H1 (cell line): Measurements from ENCODE around the gene MIPOL1. TPM values are rescaled to one million over a fixed set of nuclear protein-coding genes. Genes with fewer than 3 reads are reported as not detected.

Experiments used
- CTCF ChIA-PET: fragments of 300-600 bp; sonication (Branson Sonifier 250); formaldehyde crosslinking; loops from one replicate; lab custom pipeline; 2021; ENCODE audit not compliant: partially characterized antibody; lab: Charles Lee
- POLR2A ChIA-PET: fragments of 300-600 bp; sonication (Branson Sonifier 250); formaldehyde crosslinking; loops from one replicate; lab custom pipeline; 2021; ENCODE audit warnings: inconsistent platforms; ENCODE audit not compliant: partially characterized antibody; lab: Charles Lee
- DNase-seq, 2 experiments: peaks; one replicate each; pipeline versions ENCODE4 v3.0.0 to v3.0.0-alpha.2; 2010 to 2022; ENCODE audit warnings: low spot score in 2 of 2, low read depth in 1 of 2, mixed read lengths in 1 of 2
- FAIRE-seq: peaks from 2 replicates; lab custom pipeline; 2011; peaks lifted over from hg19 to GRCh38; lab: Jason Lieb, UNC
- H2AFZ ChIP-seq: 2 replicates; pipeline ENCODE4 v1.8.1; 2012; ENCODE audit warnings: low read length, inconsistent platforms
- H2AK5ac ChIP-seq: 2 replicates; pipeline ENCODE4 v1.6.1; 2013; ENCODE audit warnings: low read depth, low read length
- H2BK120ac ChIP-seq: replicated peaks from 2 replicates; pipeline ENCODE3; 2013; ENCODE audit warnings: low read depth, low read length, inconsistent platforms
- H2BK12ac ChIP-seq: 2 replicates; pipeline ENCODE4 v1.6.1; 2013; ENCODE audit warnings: low read depth, low read length
- H2BK15ac ChIP-seq: 2 replicates; pipeline ENCODE4 v1.6.1; 2013; ENCODE audit warnings: low read length
- H2BK20ac ChIP-seq: 2 replicates; pipeline ENCODE4 v1.6.1; 2013; ENCODE audit warnings: low read length
- H2BK5ac ChIP-seq: 2 replicates; pipeline ENCODE4 v1.6.1; 2013; ENCODE audit warnings: low read depth, low read length
- H3K14ac ChIP-seq: 2 replicates; pipeline ENCODE4 v1.6.1; 2013; ENCODE audit warnings: inconsistent platforms; ENCODE audit not compliant: insufficient read length
- H3K18ac ChIP-seq: 2 replicates; pipeline ENCODE4 v1.6.1; 2013; ENCODE audit warnings: low read length; ENCODE audit errors: extremely low read depth
- H3K23ac ChIP-seq: 2 replicates; pipeline ENCODE4 v1.6.1; 2013; ENCODE audit warnings: inconsistent platforms; ENCODE audit not compliant: insufficient read length
- H3K23me2 ChIP-seq: 2 replicates; pipeline ENCODE4 v1.6.1; 2013; ENCODE audit warnings: low read depth, low read length
- H3K27ac ChIP-seq: 2 replicates; pipeline ENCODE4 v1.6.1; 2011; ENCODE audit warnings: low read depth, low read length, inconsistent platforms
- H3K27me3 ChIP-seq, 4 experiments: replicated peaks in 1 of 4; 1 replicate in 1 of 4; 2 replicates in 3 of 4; pipeline versions ENCODE4 v1.6.1 to v1.8.1; 2011 to 2013; ENCODE audit warnings: low read length in 3 of 4, mild to moderate bottlenecking in 3 of 4, inconsistent platforms in 2 of 4, mixed read lengths in 2 of 4, moderate library complexity in 1 of 4; ENCODE audit not compliant: control insufficient read depth in 3 of 4, insufficient read depth in 3 of 4; ENCODE audit errors: extremely low read depth in 1 of 4
- H3K36me3 ChIP-seq, 4 experiments: 2 replicates each; pipeline versions ENCODE4 v1.6.1 to v1.8.1; 2011 to 2013; ENCODE audit warnings: mild to moderate bottlenecking in 4 of 4, low read length in 3 of 4, moderate library complexity in 2 of 4, control low read depth in 1 of 4, inconsistent platforms in 1 of 4; ENCODE audit not compliant: insufficient read depth in 4 of 4, control insufficient read depth in 2 of 4
- H3K4ac ChIP-seq: replicated peaks from 2 replicates; pipeline ENCODE3; 2013; ENCODE audit warnings: low read length, low read depth, mixed read lengths, inconsistent platforms; ENCODE audit not compliant: insufficient read length
- H3K4me1 ChIP-seq, 4 experiments: replicated peaks in 1 of 4; 1 replicate in 1 of 4; 2 replicates in 3 of 4; pipeline versions ENCODE4 v1.6.1 to v1.8.1; 2011 to 2013; ENCODE audit warnings: low read length in 3 of 4, inconsistent platforms in 2 of 4, mixed read lengths in 1 of 4; ENCODE audit not compliant: insufficient read depth in 4 of 4, control insufficient read depth in 3 of 4
- H3K4me2 ChIP-seq, 2 experiments: 2 replicates each; pipeline versions ENCODE4 v1.6.1 to v1.8.1; 2011 to 2013; ENCODE audit warnings: low read depth in 2 of 2, low read length in 2 of 2, control low read depth in 1 of 2, inconsistent platforms in 1 of 2, mild to moderate bottlenecking in 1 of 2; ENCODE audit not compliant: insufficient read depth in 1 of 2
- H3K4me3 ChIP-seq, 4 experiments: fragments of 200-600, 300-600 bp in 1 of 4; sonication (generic), shearing (Covaris generic), sonication (Bioruptor Twin) in 1 of 4; 2 replicates each; pipeline versions ENCODE4 v1.5.1 to v1.8.1; 2011 to 2016; ENCODE audit warnings: low read length in 4 of 4, low read depth in 3 of 4, control low read depth in 2 of 4, inconsistent platforms in 2 of 4, mild to moderate bottlenecking in 2 of 4, mixed read lengths in 1 of 4, moderate library complexity in 1 of 4; ENCODE audit not compliant: insufficient read depth in 2 of 4; ENCODE audit errors: extremely low read depth in 1 of 4
- H3K56ac ChIP-seq: replicated peaks from 2 replicates; pipeline ENCODE3; 2013; ENCODE audit warnings: low read depth, mild to moderate bottlenecking, mixed read lengths, low read length, inconsistent platforms; ENCODE audit not compliant: insufficient read length
- H3K79me1 ChIP-seq: 2 replicates; pipeline ENCODE4 v1.6.1; 2013; ENCODE audit warnings: low read depth, low read length, control low read depth
- H3K79me2 ChIP-seq, 2 experiments: 2 replicates each; pipeline versions ENCODE4 v1.6.1 to v1.8.1; 2012 to 2013; ENCODE audit warnings: low read length in 2 of 2, mild to moderate bottlenecking in 2 of 2, inconsistent platforms in 1 of 2; ENCODE audit not compliant: insufficient read depth in 2 of 2, control insufficient read depth in 1 of 2
- H3K9ac ChIP-seq, 4 experiments: replicated peaks in 1 of 4; 1 replicate in 1 of 4; 2 replicates in 3 of 4; pipeline versions ENCODE4 v1.6.1 to v1.8.1; 2011 to 2013; ENCODE audit warnings: low read depth in 3 of 4, low read length in 3 of 4, control low read depth in 2 of 4, mild to moderate bottlenecking in 2 of 4, moderate library complexity in 2 of 4, inconsistent platforms in 1 of 4; ENCODE audit errors: extremely low read depth in 1 of 4
- H3K9me3 ChIP-seq, 2 experiments: 2 replicates each; pipeline versions ENCODE4 v1.6.1 to v1.8.1; 2012 to 2013; ENCODE audit warnings: mild to moderate bottlenecking in 2 of 2, moderate library complexity in 2 of 2, control low read depth in 1 of 2, inconsistent platforms in 1 of 2, low read depth in 1 of 2, low read length in 1 of 2, mixed read lengths in 1 of 2; ENCODE audit not compliant: insufficient read depth in 2 of 2
- H4K20me1 ChIP-seq, 2 experiments: replicated peaks in 1 of 2; 2 replicates each; pipeline versions ENCODE3 to v1.8.1; 2011 to 2013; ENCODE audit warnings: inconsistent platforms in 2 of 2, low read length in 2 of 2, mild to moderate bottlenecking in 1 of 2; ENCODE audit not compliant: insufficient read depth in 2 of 2, control insufficient read depth in 1 of 2
- H4K5ac ChIP-seq: 2 replicates; pipeline ENCODE4 v1.6.1; 2013; ENCODE audit warnings: low read length, low read depth, mixed read lengths, inconsistent platforms; ENCODE audit not compliant: insufficient read length
- H4K8ac ChIP-seq: 2 replicates; pipeline ENCODE4 v1.8.0; 2013; ENCODE audit warnings: mild to moderate bottlenecking, moderate library complexity, low read length, inconsistent platforms; ENCODE audit not compliant: insufficient read depth; ENCODE audit errors: extremely low read depth
- H4K91ac ChIP-seq: replicated peaks from 2 replicates; pipeline ENCODE3; 2013; ENCODE audit warnings: low read length, mixed read lengths, inconsistent platforms; ENCODE audit not compliant: insufficient read length
- BRCA1 ChIP-seq: IDR thresholded peaks from 2 replicates; pipeline ENCODE4 v1.6.1; 2012; ENCODE audit warnings: low read depth, low read length, improper control_type of control experiment
- CBX5 ChIP-seq: fragments of 300-800, 300-1000 bp; sonication (generic); IDR thresholded peaks from 2 replicates; pipeline ENCODE4 v1.7.1; 2016; ENCODE audit warnings: antibody characterized with exemption, low read length, low read depth
- CBX8 ChIP-seq: fragments of 300-800, 300-1000 bp; sonication (generic); IDR thresholded peaks from 2 replicates; pipeline ENCODE4 v1.7.1; 2016; ENCODE audit warnings: low read depth, low read length, borderline replicate concordance
- CTCF ChIP-seq, 3 experiments: IDR thresholded peaks; 1 replicate in 2 of 3; 2 replicates in 1 of 3; pipeline versions ENCODE4 v1.5.1 to v1.6.1; 2011; ENCODE audit warnings: low read length in 3 of 3, mild to moderate bottlenecking in 3 of 3, inconsistent platforms in 2 of 3, low read depth in 1 of 3, moderate library complexity in 1 of 3; ENCODE audit not compliant: insufficient read depth in 1 of 3; ENCODE audit errors: control extremely low read depth in 1 of 3
- MAFK ChIP-seq: IDR thresholded peaks from 2 replicates; pipeline ENCODE4 v1.6.1; 2012; ENCODE audit warnings: low read depth, mild to moderate bottlenecking, improper control_type of control experiment, low read length
- POLR2A ChIP-seq, 2 experiments: IDR thresholded peaks; 1 replicate in 1 of 2; 2 replicates in 1 of 2; pipeline ENCODE4 v1.6.1; 2011; ENCODE audit warnings: low read depth in 2 of 2, low read length in 2 of 2, mild to moderate bottlenecking in 2 of 2; ENCODE audit errors: control extremely low read depth in 1 of 2
- POLR2AphosphoS5 ChIP-seq: IDR thresholded peaks from 2 replicates; pipeline ENCODE4 v1.6.1; 2011; ENCODE audit warnings: low read depth, low read length
- RXRA ChIP-seq: IDR thresholded peaks from 2 replicates; pipeline ENCODE4 v1.6.1; 2011; ENCODE audit warnings: low read depth, mild to moderate bottlenecking, low read length, moderate library complexity; ENCODE audit not compliant: insufficient read depth
- SIN3A ChIP-seq, 2 experiments: IDR thresholded peaks in 1 of 2; conservative IDR thresholded peaks in 1 of 2; 2 replicates each; pipeline ENCODE4 v1.6.1; 2011 to 2012; ENCODE audit warnings: low read length in 2 of 2, improper control_type of control experiment in 1 of 2, low read depth in 1 of 2, mild to moderate bottlenecking in 1 of 2
- SP2 ChIP-seq: IDR thresholded peaks from 2 replicates; pipeline ENCODE4 v1.6.1; 2012; ENCODE audit warnings: mild to moderate bottlenecking, low read length, inconsistent platforms
- SRF ChIP-seq: IDR thresholded peaks from 2 replicates; pipeline ENCODE4 v1.6.1; 2011; ENCODE audit warnings: mild to moderate bottlenecking, low read depth, low read length, moderate library complexity
- YY1 ChIP-seq: IDR thresholded peaks from 2 replicates; pipeline ENCODE4 v1.6.1; 2011; ENCODE audit warnings: low read depth, mild to moderate bottlenecking, low read length
- WGBS, 2 experiments: shearing (Covaris generic) in 1 of 2; methylation state at CpG; one replicate each; pipeline versions ENCODE4 v1.1.6 to v1.1.7; 2013 to 2015; ENCODE audit warnings: low lambda C conversion rate in 2 of 2, mixed read lengths in 2 of 2, inconsistent platforms in 1 of 2, low coverage in 1 of 2, missing lambda C conversion rate in 1 of 2; ENCODE audit not compliant: insufficient replicate concordance in 2 of 2, insufficient coverage in 1 of 2, insufficient read length in 1 of 2; ENCODE audit errors: extremely low coverage in 1 of 2, missing lambda C conversion rate in 1 of 2; 5-methylcytosine and 5-hydroxymethylcytosine counted together
- polyA plus RNA-seq, 7 experiments: library from polyadenylated mRNA; depleted of rRNA in 3 of 7; stranded (reverse) in 5 of 7; unstranded in 2 of 7; fragments of >200 nt in 5 of 7; fragments of 200-250 nt in 2 of 7; gene quantifications; 1 replicate in 5 of 7; 2 replicates in 1 of 7; 4 replicates in 1 of 7; pipeline versions ENCODE4 v1.2.1 to v1.2.3, GENCODE V29; 2011 to 2013; ENCODE audit warnings: missing spikeins in 2 of 7, mixed read lengths in 2 of 7
- total RNA-seq: library from RNA; stranded (reverse); fragmentation: NEBNext Ultra II Directional; extraction: Animal tissue kit (Norgen Biotek cat#: 25700); gene quantifications from 2 replicates; pipeline ENCODE4 v1.2.1, GENCODE V29; 2021
- TF ChIP-seq, protein P1 (sequence below): IDR thresholded peaks from 2 replicates; pipeline ENCODE4 v1.6.1; 2012; ENCODE audit warnings: inconsistent platforms

Gene MIPOL1
- total and polyA plus RNA-seq, 2 of the 8 experiments (the other 6 are each of a cell fraction or from before 2014, with no cell fraction given): 2.8 to 23.9 TPM

GRCh38 chr14:37470251-37470650 is 272.5 kb downstream of the MIPOL1 start:
- POLR2A ChIA-PET: no interaction called here
- TF ChIP-seq BRCA1: no peak
- TF ChIP-seq YY1: no peak
- TF ChIP-seq, protein P1, sequence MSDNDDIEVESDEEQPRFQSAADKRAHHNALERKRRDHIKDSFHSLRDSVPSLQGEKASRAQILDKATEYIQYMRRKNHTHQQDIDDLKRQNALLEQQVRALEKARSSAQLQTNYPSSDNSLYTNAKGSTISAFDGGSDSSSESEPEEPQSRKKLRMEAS: no peak
- no peak for TF ChIP-seq SRF
- no peak for TF ChIP-seq POLR2A (IDR thresholded peaks at IDR 0.05; ENCODE audit: control extremely low read depth in 1 of 2, low read depth in 2 of 2, low read length in 2 of 2)
- TF ChIP-seq CBX5: no peak
- no peak for TF ChIP-seq RXRA
- TF ChIP-seq SIN3A (conservative IDR thresholded peaks at IDR 0.05 in 1 of 2, IDR thresholded peaks at IDR 0.05 in 1 of 2; ENCODE audit: low read depth in 1 of 2, low read length in 2 of 2): no peak
- TF ChIP-seq SP2: no peak
- TF ChIP-seq CBX8: no peak
- no peak for TF ChIP-seq MAFK
- no peak for TF ChIP-seq CTCF (IDR thresholded peaks at IDR 0.05; ENCODE audit: control extremely low read depth in 1 of 3, insufficient read depth in 1 of 3, low read depth in 1 of 3, low read length in 3 of 3)
- TF ChIP-seq POLR2AphosphoS5: no peak

More at GRCh38 chr14:37470251-37470650, 272.5 kb downstream of the MIPOL1 start:
- Histone ChIP-seq H3K36me3 (no peaks in the 10 kb centered on the region), H2BK5ac (no peak overlapping the region), H3K14ac (no peak overlapping the region), H2BK15ac (no peak overlapping the region), H3K23ac (no peak overlapping the region), H3K4me2 (no peak overlapping the region), H3K18ac (no peak overlapping the region), H4K5ac (no peak overlapping the region), H2BK20ac (no peak overlapping the region), H4K91ac (no peak overlapping the region), H2AFZ (no peak overlapping the region), H3K4ac (no peak overlapping the region), H2BK12ac (no peak overlapping the region), H3K27me3 (no peaks in the 10 kb centered on the region), H3K79me1 (no peaks in the 10 kb centered on the region), H3K9ac (no peak overlapping the region), H3K56ac (no peak overlapping the region), H3K23me2 (no peaks in the 10 kb centered on the region), H3K4me3 (no peak overlapping the region), H2BK120ac (no peak overlapping the region), H4K20me1 (no peaks in the 10 kb centered on the region), H3K9me3 (no peaks in the 10 kb centered on the region), H3K79me2 (no peaks in the 10 kb centered on the region), H2AK5ac (no peak overlapping the region), H3K27ac (no peak overlapping the region), H3K4me1 (no peaks in the 10 kb centered on the region), H4K8ac (no peak overlapping the region)
- no peak for FAIRE-seq
- WGBS, 2 experiments: 94% methylated on average over 7 of the region's 7 CpGs; no CpG with 5 or more reads in 1 of the 2 experiments
- CTCF ChIA-PET: no interaction called here
- no peak for DNase-seq
